Kidney (tissue), 14 donors: Measurements from ENCODE around the gene LARP4. TPM values are rescaled to one million over a fixed set of nuclear protein-coding genes. Genes with fewer than 3 reads are reported as not detected.

Source experiments
- DNase-seq, 5 donors: peaks; one replicate each; pipeline ENCODE4 v3.0.0-alpha.2; 2013 to 2020
- FAIRE-seq: peaks from 2 replicates; lab custom pipeline; 2012; peaks lifted over from hg19 to GRCh38; lab: Jason Lieb, UNC
- H3K27ac ChIP-seq, 2 donors: one replicate each; pipeline ENCODE4 v1.7.0; 2013; ENCODE audit warnings: low read depth in 2 of 2, low read length in 2 of 2, inconsistent platforms in 1 of 2
- H3K27me3 ChIP-seq: one replicate; pipeline ENCODE4 v1.7.1; 2013; ENCODE audit warnings: low read length, inconsistent platforms; ENCODE audit not compliant: control insufficient read depth, insufficient read depth
- H3K36me3 ChIP-seq, 3 donors: one replicate each; pipeline versions ENCODE4 v1.7.0 to v1.7.1; 2013; ENCODE audit warnings: low read length in 3 of 3, control low read depth in 1 of 3, inconsistent platforms in 1 of 3; ENCODE audit not compliant: insufficient read depth in 3 of 3, control insufficient read depth in 2 of 3
- H3K4me1 ChIP-seq, 3 donors: one replicate each; pipeline versions ENCODE4 v1.7.0 to v1.7.1; 2013; ENCODE audit warnings: low read length in 3 of 3, inconsistent platforms in 1 of 3, low read depth in 1 of 3; ENCODE audit not compliant: control insufficient read depth in 2 of 3, insufficient read depth in 2 of 3
- H3K4me3 ChIP-seq, 3 donors: one replicate each; pipeline versions ENCODE4 v1.7.0 to v1.8.1; 2013; ENCODE audit warnings: low read length in 3 of 3, control low read depth in 1 of 3, inconsistent platforms in 1 of 3
- H3K9ac ChIP-seq, 3 donors: one replicate each; pipeline versions ENCODE4 v1.7.0 to v1.7.1; 2013; ENCODE audit warnings: low read length in 3 of 3, control low read depth in 1 of 3, inconsistent platforms in 1 of 3
- H3K9me3 ChIP-seq, 3 donors: one replicate each; pipeline versions ENCODE4 v1.7.0 to v1.7.1; 2013; ENCODE audit warnings: low read length in 3 of 3, control low read depth in 1 of 3, inconsistent platforms in 1 of 3; ENCODE audit not compliant: control insufficient read depth in 2 of 3, insufficient read depth in 1 of 3
- CTCF ChIP-seq: IDR thresholded peaks from 3 replicates; pipeline ENCODE4 v1.5.1; 2012; ENCODE audit warnings: mild to moderate bottlenecking, moderate library complexity, borderline replicate concordance; ENCODE audit not compliant: insufficient read depth; ENCODE audit errors: extremely low read depth
- intact Hi-C: fragments of 100-400 bp; cut with DNase I; formaldehyde crosslinking; loops from one replicate; pipeline ENCODE4 v1.11.1; 2022
- polyA plus RNA-seq: library from polyadenylated mRNA; stranded (reverse); fragments of 350-450 nt; fragmentation: Illumina TruSeq; extraction: RNeasy Lipid Tissue Mini Kit (QIAGEN cat#74804); gene quantifications from one replicate; pipeline ENCODE4 v1.2.3, GENCODE V29; 2014; ENCODE audit warnings: low read depth, low replicate concordance; ENCODE audit not compliant: insufficient read depth
- total RNA-seq: library from RNA; stranded (reverse); fragmentation: NEBNext Ultra II Directional; extraction: Animal tissue kit (Norgen Biotek cat#: 25700); gene quantifications from one replicate; pipeline ENCODE4 v1.2.1, GENCODE V29; 2021
- donor health status: control.
- donor health status: control.
- donor health status: control.
- donor health status: control.
- donor health status: control.
- donor health status: DM: yes; HTN: yes; CAD: no.
- donor health status: Normal renal cell carcinoma (clear cell type).

LARP4 gene
- total and polyA plus RNA-seq, 2 donors from 2014 or later: 17.1 to 56.1 TPM

GRCh38 chr12:50403001-50403440 is 2.3 kb downstream of the LARP4 start:
- no peak for TF ChIP-seq CTCF
- peak overlapping the region in 2 of 3 donors; percentile 79 to 97 for H3K4me3 ChIP-seq
- no peak for FAIRE-seq

DNA sequence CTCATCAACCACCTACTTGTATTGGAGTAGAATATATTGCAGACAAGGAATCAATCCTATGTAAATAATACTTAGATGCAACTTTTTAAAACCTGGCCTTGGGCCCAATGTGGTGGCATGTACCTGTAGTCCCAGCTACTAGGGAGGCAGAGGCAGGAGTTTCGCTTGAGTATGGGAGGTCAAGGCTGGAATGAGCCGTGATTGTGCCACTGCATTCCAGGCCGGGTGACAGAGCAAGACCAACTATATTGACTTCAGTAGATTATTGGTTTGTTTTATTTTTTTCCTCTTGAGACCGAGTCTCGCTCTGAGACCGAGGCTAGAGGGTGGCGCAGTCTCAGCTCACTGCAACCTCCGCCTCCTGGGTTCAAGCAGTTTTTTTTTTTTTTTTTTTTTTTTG is 3.6 kb downstream of the LARP4 start:
- Histone ChIP-seq H3K36me3 (no peaks in the 10 kb centered on the region), H3K9ac (no peak overlapping the region), H3K4me1 (peaks cover 0 to 5% (median 0%) of the 10 kb centered on the region in 3 donors), H3K4me3 (peak overlapping the region in 1 of 3 donors; percentile 20), H3K9me3 (no peaks in the 10 kb centered on the region), H3K27ac (peak overlapping the region in 1 of 2 donors; percentile 43), H3K27me3 (no peaks in the 10 kb centered on the region)
- TF ChIP-seq CTCF: no peak
- no peak for FAIRE-seq
- peak in 1 of 5 donors; percentile 18 for DNase-seq
- intact Hi-C loops: no loop called here

More at GRCh38 chr12:50403001-50403440, 2.3 kb downstream of the LARP4 start:
- peak in 2 of 5 donors; percentile 8 to 16 for DNase-seq
- peaks cover 0 to 5% (median 0%) of the 10 kb centered on the region in 3 donors for H3K4me1 ChIP-seq
- peak overlapping the region in 1 of 3 donors; percentile 95 for H3K9ac ChIP-seq
- H3K36me3 ChIP-seq: no peaks in the 10 kb centered on the region
- peak overlapping the region; percentile 92 to 96 for H3K27ac ChIP-seq
- H3K9me3 ChIP-seq: no peaks in the 10 kb centered on the region
- intact Hi-C loops: no loop called here
- H3K27me3 ChIP-seq: no peaks in the 10 kb centered on the region

GRCh38 chr12:50411051-50411660 is 10.5 kb downstream of the LARP4 start:
- intact Hi-C loops: no loop called here
- Histone ChIP-seq H3K36me3 (peaks cover 0 to 4% (median 2%) of the 10 kb centered on the region in 3 donors), H3K27ac (no peak overlapping the region), H3K27me3 (no peaks in the 10 kb centered on the region), H3K4me1 (peaks cover 0 to 3% (median 0%) of the 10 kb centered on the region in 3 donors), H3K4me3 (no peak overlapping the region), H3K9me3 (no peaks in the 10 kb centered on the region), H3K9ac (no peak overlapping the region)
- TF ChIP-seq CTCF: no peak
- FAIRE-seq: no peak
- DNase-seq: no peak
